HEK293 (cell line): ENCODE results near the gene RPS6KB2.

Source experiments
- CTCF ChIP-seq: fragments of 450-650 bp; formaldehyde crosslinking; IDR thresholded peaks from 2 replicates; pipeline ENCODE4 v1.5.1; 2016; ENCODE audit warnings: missing biosample characterization, missing genetic modification characterization
- REST ChIP-seq: fragments of 450-650 bp; formaldehyde crosslinking; IDR thresholded peaks from 2 replicates; pipeline ENCODE4 v1.5.1; 2016; ENCODE audit warnings: missing biosample characterization, missing genetic modification characterization
- SALL2 ChIP-seq: fragments of 450-650 bp; formaldehyde crosslinking; IDR thresholded peaks from 2 replicates; pipeline ENCODE4 v1.5.0; 2017; ENCODE audit warnings: missing biosample characterization, mild to moderate bottlenecking, missing genetic modification characterization, borderline replicate concordance
- YY1 ChIP-seq: fragments of 450-650 bp; formaldehyde crosslinking; IDR thresholded peaks from 2 replicates; pipeline ENCODE4 v1.5.1; 2018; ENCODE audit warnings: missing biosample characterization, missing genetic modification characterization
- ZBTB1 ChIP-seq: fragments of 450-650 bp; formaldehyde crosslinking; IDR thresholded peaks from 2 replicates; pipeline ENCODE4 v1.5.1; 2016; ENCODE audit warnings: missing biosample characterization, missing genetic modification characterization
- ZNF175 ChIP-seq: fragments of 450-650 bp; formaldehyde crosslinking; IDR thresholded peaks from 2 replicates; pipeline ENCODE4 v1.5.1; 2016; ENCODE audit warnings: missing biosample characterization, missing genetic modification characterization
- ZNF302 ChIP-seq: fragments of 450-650 bp; formaldehyde crosslinking; IDR thresholded peaks from 2 replicates; pipeline ENCODE4 v1.5.1; 2016; ENCODE audit warnings: missing biosample characterization, missing genetic modification characterization, low read depth
- ZNF449 ChIP-seq: fragments of 450-650 bp; formaldehyde crosslinking; IDR thresholded peaks from 2 replicates; pipeline ENCODE4 v1.5.1; 2017; ENCODE audit warnings: missing biosample characterization, mild to moderate bottlenecking, missing genetic modification characterization, moderate library complexity
- ZNF529 ChIP-seq: fragments of 450-650 bp; formaldehyde crosslinking; IDR thresholded peaks from 2 replicates; pipeline ENCODE4 v1.5.1; 2017; ENCODE audit warnings: missing genetic modification characterization, missing biosample characterization; ENCODE audit not compliant: insufficient replicate concordance

GRCh38 chr11:67411785-67412152, 16.5 kb upstream of the RPS6KB2 start:
- TF ChIP-seq ZNF449 (tag by site-specific recombination) (no peak), ZNF302 (tag by site-specific recombination) (no peak), CTCF (tag by site-specific recombination) (no peak), YY1 (no peak), REST (tag by site-specific recombination) (no peak), ZBTB1 (tag by site-specific recombination) (no peak), ZNF529 (no peak), SALL2 (tag by site-specific recombination) (no peak), ZNF175 (tag by site-specific recombination) (no peak)
